GM15510 (cell line): Measurements from ENCODE around the gene MAGI2.

ENCODE experiments used
- POLR2A ChIP-seq: IDR thresholded peaks from 3 replicates; pipeline ENCODE4 v1.6.1; 2011; ENCODE audit warnings: borderline replicate concordance; ENCODE audit not compliant: insufficient read length; ENCODE audit errors: extremely low read depth

Gene MAGI2

DNA sequence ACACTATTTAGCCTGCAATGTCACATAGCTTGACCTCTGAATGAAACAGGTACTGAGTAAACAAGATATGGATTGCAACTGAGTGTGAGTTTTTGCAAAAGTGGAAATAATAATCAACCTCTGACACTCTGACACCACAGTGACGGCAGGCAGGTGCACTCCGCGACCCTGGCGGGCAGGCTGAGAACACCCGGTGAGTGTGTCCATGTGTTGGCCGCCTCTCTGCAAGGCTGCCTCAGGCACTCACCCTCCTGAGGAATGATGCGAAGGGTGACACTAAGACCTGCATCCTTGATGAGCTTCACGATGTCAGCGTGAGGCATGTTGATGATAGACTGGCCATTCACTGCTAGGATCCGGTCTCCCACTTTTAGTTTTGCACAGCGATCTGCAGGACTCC, 1318.7 kb downstream of the MAGI2 start:
- no peak for TF ChIP-seq POLR2A

GRCh38 chr7:78134256-78134655, 1319.2 kb downstream of the MAGI2 start:
- no peak for TF ChIP-seq POLR2A

GRCh38 chr7:78130446-78131215, 1322.8 kb downstream of the MAGI2 start:
- TF ChIP-seq POLR2A: no peak

- TF ChIP-seq POLR2A: no peak
Measured at GRCh38 chr7:78129865-78130264, 1323.6 kb downstream of the MAGI2 start.

GRCh38 chr7:78127009-78127408, 1326.5 kb downstream of the MAGI2 start:
- no peak for TF ChIP-seq POLR2A

DNA sequence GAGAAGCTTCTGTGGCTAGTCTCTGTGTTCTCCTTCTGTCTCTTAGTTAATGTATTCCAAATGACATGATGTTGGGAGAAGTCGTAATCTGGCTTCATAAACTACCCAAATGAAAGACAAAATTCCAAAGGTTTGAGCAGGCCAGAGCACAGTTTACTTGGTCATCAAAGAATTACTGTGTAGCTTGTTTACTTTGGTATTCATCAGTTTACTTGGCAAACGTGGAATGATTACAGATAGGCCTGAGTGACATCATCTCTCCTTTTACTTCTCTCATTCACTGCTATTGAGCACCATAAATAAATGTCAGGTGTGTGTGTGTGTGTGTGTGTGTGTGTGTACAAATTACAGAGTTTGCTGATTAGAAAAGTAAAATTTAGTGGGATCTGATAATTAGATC, 1327.6 kb downstream of the MAGI2 start:
- TF ChIP-seq POLR2A: no peak

- no peak for TF ChIP-seq POLR2A
Measured at GRCh38 chr7:78124216-78124615, 1329.3 kb downstream of the MAGI2 start.

DNA sequence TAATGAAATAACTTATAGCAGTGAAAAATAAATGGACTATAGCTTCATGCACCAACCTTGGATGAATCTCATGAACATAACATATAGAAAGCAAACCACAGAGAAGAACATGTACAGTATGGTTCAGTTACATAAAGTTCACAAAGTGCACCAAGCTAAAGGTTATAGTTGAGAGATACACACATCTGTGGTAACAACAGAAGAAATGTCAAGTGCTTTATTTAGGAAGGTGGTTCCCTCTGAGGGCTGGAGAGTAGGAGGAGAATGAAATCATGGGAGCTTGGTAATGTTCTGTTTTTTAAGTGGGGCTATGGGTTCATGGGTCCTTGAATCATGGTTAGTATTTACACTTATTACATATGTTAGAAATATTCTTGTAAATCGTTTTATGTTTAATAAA, 1331.6 kb downstream of the MAGI2 start:
- TF ChIP-seq POLR2A: no peak

DNA sequence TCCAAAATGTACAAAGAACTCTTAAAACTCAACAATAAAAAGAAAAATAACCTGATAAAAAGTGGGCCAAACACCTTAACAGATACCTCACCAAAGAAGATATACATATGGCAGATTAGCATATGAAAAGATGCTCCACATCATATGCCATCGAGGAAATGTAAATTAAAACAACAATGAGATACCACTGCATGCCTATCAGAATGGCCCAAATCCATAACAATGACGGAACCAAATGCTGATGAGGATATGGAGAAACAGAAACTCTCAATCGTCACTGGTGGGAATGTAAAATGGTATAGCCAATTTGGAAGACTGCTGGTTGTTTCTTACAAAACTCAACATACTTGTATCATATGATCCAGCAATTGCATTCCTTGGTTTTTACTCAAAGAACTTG, 1335.0 kb downstream of the MAGI2 start:
- TF ChIP-seq POLR2A: no peak

GRCh38 chr7:78115876-78116275, 1337.6 kb downstream of the MAGI2 start:
- no peak for TF ChIP-seq POLR2A

DNA sequence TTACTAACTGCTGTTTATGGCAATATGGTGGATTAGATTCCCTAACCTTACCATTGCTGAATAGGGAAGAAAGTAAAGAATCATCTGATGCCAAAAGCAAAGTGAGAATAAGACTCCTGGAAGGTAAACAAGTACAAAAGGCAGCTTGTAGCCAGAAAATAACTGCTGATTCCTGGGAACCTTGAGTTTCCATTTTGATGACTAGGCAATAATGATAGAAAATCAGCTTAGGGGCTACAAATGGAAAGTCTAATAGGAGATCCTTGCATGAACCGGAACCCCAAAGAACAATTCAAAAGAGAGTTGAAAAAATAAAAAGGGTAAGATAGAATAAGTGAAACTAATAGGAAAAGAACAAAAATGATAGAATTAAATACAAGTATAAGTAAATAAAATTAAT, 1338.5 kb downstream of the MAGI2 start:
- TF ChIP-seq POLR2A: no peak

GRCh38 chr7:78112488-78112887, 1341.0 kb downstream of the MAGI2 start:
- TF ChIP-seq POLR2A: no peak

DNA sequence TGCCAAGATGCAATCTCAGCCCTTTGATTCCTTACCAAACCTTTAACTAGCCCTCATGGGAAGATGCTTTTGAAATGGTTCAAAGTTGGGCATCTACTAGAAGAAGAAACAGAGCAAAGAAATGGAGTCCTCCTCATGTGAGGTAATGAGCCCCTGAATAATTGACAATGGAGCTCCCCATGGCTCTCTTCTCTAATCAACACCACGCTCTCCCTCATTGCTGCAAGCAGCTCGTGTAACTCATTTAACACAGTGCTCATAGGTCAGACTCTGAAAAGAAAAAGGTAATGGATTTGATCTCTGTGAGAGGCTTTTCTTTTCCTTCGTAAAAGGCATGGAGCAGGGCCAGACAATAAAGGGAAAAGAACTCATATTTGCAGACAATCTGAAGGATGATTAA, 1342.1 kb downstream of the MAGI2 start:
- TF ChIP-seq POLR2A: no peak

DNA sequence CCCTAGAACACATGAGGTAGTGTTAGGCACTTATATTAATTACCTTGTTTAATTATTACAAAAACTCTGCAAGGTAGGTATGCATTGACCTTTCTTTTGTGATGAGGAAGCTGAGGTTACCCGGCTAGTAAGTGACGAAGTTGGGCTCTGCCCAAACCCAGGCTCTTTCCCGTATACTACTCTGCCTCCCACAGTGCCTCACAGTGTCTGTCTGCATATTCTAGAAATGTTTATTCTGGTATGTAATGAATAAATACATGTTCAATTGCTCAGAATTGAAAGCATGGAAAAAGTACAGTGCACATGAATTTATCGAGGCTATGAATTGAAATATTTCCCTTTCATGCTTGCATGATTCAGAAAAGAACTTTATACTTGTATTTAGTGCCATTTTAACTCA, 1350.0 kb downstream of the MAGI2 start:
- no peak for TF ChIP-seq POLR2A

GRCh38 chr7:78101076-78101475, 1352.4 kb downstream of the MAGI2 start:
- TF ChIP-seq POLR2A: no peak

DNA sequence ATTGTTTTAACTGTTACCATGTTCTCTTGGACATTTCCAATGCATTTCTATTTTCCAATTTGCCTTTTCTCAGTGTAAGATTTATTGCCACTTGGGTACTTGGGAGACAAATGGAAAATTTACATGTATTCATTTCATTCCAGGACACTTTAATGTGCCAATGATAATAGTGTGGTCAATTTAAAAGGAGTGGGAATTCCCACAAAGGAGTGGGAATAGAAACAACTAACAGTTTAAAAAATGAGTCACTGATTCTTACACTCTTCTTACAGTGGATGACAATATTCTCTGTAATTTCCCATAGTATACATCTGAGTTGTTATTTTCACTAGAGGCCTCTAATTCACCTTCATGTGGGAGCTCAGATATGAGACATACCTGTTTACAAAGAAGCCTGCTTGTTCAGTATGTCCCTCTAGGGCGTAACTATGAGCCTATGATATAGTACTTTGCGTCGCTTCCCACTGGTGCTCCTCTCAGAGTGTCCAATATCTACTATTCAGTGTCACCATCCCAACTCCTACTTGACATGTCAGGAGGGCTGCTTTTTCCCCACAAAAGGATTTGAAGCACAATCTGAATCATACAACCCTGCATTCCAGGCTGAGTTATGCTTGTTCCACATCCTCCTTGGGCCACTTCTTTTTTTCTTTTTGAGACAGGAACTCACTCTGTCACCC, 1353.6 kb downstream of the MAGI2 start:
- no peak for TF ChIP-seq POLR2A
